GM21619 (cell line): ENCODE results near the gene TLR1.
"Not testable (repeated sequence)": the region's sequence is repeated elsewhere in the genome, so short reads cannot be mapped to it uniquely, and the experiment has no call there.

Experiments used
- ATAC-seq: cut with Tn5 transposase; IDR thresholded peaks from one replicate; pipeline ENCODE4 v1.9.1; 2021; ENCODE audit not compliant: unreplicated experiment

Gene TLR1

DNA sequence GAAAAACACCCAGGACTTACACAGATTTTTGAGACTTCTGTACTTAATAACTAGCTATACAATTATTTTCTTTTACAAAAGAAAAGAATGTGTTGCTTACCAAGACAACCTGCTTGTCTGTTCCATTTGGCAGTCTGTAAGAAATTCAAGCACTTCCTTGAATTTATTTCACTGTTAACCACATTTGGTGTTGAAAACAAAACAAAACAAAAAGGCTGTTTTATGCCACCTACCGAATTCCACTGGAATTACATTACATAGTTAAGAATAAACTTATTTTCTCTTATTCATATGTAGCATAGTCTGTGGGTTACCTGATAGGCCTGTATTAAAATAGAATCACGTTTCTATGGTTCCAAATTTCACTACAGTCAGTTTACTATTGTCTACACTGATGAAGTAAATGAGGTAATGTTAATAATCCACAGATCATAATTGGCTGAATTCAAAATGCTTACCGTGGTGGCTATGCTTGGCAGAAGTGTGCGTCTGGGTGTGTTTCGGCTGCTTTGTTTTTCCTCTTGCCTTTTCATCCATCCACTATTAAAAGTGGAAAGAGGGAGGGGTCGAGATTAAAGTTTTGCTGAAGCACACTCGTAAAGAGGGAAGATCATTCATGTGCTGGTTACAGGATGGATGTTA is at the start of gene TLR1:
TLR1 (minus strand) TSS at position 138 of the 642 bp plus-strand sequence. CDS start 5,960 bp downstream, outside the sequence.
- ATAC-seq: no peak

DNA sequence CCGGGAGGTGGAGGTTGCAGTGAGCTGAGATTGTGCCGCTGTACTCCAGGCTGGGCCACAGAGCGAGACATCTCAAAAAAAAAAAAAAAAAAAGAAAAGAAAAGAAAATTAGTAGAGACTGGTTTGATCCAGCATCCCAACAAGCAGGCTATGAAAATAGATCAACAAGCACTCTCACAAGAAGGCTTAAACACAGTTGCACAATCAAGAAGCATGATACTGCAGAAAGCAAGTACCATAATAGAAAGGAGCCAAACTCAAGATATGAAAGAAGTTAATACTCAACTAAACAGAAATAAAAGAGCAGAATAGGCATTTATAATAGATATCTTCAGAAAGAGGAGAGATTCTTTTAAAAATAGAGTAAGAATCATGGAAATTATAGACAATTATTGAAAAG is 41.4 kb upstream of the TLR1 start:
- no peak for ATAC-seq

- no peak for ATAC-seq
Observed at GRCh38 chr4:38842994-38843393, 38.4 kb upstream of the TLR1 start.

DNA sequence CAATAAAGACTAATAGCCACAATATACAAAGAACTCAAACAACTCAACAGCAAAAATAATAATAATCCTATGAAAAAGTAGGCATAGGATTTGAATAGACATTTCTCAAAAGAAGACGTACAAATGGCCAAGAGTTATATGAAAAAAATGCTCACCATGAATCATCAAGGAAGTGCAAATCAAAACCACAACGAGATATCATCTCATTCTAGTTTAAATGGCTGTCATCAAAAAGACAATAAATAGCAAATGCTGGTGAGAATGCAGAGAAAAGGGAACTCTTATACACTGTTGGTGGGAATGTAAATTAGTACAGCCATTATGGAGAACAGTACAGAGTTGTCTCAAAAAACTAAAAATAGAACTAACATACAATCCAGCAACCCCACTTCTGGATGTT is 33.3 kb upstream of the TLR1 start:
- ATAC-seq: no peak

DNA sequence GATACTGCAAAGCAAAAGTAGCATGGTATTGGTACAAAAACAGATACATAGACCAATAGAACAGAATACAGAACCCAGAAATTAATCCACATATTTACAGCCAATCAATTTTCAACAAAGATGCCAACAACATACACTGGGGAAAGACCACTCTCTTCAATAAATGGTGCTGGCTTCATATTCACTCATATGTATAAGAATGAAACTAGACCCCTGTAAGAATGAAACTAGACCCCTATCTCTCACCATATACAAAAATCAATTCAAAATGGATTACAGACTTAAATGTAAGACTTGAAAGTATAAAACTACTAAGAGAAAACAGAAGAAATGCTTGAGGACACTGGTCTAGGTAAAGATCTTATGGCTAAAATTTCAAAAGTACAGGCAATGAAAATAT is 32.7 kb upstream of the TLR1 start:
- ATAC-seq: no peak

GRCh38 chr4:38834570-38834969 is 30.0 kb upstream of the TLR1 start:
- no peak for ATAC-seq

- ATAC-seq: no peak
Observed at GRCh38 chr4:38832624-38833528, 28.3 kb upstream of the TLR1 start.

DNA sequence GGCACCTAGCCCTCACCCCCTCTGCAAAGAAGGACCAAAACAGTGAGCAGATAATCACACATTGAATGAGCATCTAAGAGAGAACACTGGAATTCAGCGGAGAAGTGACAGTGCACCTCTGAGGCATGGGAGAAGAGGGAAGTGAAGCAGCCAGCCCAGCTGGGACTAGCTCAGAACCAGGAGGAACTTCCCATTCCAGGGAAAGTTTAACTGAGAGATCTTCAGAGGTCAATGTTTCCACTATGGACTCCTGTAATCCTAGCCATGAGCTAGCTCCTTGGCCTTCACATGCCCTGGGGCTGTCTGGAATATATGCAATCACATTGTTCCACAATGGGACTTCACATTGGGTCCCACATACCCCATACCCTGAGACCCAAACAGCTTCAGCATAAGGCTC is 27.6 kb upstream of the TLR1 start:
- ATAC-seq: no peak

GRCh38 chr4:38831653-38832052 is 27.1 kb upstream of the TLR1 start:
- ATAC-seq: no peak

DNA sequence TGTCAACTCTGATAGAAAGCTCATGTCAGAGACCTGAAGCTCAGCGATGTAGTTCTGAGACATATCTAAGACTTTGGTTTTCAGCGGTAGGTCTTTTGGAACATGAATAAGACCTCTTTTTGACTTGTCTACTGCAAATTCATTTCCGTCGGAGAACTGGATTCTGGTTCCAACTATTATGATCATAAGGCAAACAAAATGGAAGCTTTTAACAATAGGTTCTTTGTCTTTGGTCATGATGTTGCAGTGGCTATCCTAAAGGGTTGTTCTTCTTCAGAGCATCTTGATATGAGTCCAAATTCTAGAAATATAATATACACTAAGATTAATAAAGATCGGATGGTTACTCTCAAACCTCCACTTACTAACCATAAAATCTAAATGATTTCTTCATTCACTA is 24.6 kb upstream of the TLR1 start:
- no peak for ATAC-seq

DNA sequence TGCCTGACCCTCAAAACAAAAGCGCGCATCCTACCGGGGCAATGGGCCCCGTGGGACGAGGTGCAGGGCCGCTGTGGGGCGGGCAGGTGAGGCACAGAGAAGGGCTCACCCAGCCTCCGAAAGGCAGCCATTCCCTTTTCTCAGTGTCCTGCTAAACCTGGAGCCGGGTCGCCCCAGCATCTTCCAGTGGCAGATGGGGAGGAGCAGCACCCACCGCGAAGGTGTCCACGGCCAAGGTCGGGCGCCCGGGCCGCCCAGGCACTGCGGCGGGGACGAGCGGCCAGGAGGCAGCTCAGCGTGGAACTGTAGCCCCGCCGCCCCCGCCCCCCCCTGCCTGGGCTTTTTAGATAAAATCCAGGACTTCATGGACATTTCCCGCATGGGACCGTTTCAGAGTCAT is 19.2 kb upstream of the TLR1 start:
- ATAC-seq: no peak

- no peak for ATAC-seq
Observed at GRCh38 chr4:38822748-38823303, 18.2 kb upstream of the TLR1 start.

GRCh38 chr4:38821739-38822138 is 17.1 kb upstream of the TLR1 start:
- ATAC-seq: no peak

DNA sequence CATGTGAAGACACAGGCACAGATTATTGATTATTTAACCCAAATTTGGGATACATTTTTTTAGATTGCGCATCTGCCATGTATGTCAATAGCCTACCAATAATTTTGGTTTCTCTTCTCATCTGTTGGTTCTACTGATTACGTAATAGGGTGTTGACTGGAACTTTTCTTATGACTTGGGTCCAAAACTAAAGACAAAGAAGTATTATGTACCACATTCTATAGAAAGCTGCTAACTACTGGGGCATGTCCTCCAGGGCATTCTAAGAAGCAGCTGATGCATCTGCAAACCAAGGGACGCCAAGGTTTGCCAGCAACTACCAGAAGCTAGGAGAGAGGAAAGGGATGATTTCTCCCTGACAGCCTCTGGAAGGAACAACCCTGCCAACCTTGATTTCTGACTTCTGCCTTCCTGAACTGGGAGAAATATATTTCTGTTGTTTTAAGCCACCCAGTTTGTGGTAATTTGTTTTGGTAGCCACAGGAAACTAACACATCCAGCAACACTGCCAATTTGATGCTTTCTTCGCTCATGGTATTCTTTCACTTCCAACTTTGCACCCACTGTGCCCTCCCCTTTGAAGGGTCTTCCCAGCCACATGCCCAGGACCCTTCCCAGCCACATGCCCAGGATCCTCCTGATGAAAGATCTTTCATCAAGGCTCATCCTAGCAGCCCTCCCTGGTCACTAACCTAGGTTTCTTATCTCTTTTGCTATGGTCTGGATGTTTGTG is 15.9 kb upstream of the TLR1 start:
- ATAC-seq: peak; percentile 33

DNA sequence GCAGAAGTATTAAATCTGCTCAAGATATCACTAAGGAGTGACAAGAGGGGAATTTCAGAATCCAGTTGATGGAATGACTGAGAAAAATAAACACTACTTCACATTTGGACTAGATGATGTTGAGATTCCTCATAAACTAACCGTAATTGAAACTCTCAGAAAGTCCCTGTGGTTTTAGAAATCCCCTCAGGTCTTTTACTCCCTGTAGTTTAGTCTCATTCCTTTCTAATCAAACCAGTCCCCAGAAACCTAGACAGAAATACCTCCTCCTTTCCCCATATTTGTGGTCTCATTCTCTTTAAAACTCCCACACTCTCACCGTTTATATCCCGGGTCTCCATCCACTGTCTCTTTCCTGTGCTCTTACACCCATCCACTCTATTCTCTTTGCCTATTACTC is 15.0 kb upstream of the TLR1 start:
- peak; percentile 35 for ATAC-seq

DNA sequence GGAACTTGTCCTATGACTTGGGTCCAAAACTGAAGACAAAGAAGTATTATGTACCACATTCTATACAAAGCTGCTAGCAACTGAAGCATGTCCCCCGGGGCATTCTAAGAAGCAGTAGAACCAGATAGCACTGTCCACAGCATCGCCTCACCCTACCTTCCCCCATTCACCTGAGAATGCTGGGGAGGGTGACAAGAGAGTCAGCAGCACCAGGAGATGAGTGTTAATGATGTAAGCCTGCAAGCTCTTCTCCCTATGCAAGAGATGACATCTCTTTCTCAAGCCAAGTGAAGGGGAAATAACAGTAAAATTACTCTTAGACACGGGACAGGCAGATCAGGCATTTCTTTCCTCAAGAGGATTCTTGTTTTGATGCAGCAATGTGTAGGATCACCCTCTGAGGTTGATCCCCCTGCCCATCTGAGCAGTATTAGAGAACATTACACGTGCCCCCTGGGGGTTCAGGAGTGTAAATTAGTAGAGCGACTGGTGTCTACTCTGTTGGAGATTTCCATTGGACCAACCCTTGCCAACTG is 13.9 kb upstream of the TLR1 start:
- peak; percentile 56 for ATAC-seq

DNA sequence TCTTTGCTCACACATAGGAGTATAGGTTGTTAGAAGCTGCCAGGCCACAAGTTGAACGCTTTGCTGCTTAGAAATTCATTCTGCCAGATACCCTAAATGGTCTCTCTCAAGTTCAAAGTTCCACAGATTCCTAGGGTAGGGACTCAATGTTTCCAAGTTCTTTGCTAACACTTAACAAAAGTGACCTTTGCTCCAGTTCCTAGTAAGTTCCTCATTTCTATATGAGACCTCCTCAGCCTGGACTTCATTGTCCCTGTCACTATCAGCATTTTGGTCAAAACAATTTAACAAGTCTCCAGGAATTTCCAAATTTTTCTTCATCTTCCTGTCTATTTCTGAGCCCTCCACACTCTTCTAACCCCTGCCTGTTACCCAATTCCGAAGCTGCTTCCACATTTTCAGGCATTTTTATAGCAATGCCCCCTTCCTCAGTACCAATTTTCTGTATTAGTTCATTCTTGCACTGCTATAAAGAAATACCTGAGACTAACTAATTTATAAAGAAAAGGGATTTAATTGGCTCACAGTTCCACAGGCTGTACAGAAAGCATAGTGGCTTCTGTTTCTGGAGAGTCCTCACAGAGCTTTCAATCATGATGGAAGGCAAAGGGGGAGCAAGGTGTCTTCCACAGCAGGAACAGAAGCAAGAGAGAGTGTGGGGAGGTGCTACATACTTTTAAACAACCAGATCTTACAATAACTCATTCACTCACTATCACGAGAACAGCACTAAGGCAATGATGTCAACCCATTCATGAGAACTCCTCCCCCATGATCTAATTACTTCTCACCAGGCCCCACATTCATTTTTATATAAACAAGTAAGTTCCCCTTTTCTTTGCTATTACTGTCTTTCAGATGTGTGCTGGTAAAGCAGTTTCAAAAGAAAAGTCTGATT is 11.5 kb upstream of the TLR1 start:
- no peak for ATAC-seq

DNA sequence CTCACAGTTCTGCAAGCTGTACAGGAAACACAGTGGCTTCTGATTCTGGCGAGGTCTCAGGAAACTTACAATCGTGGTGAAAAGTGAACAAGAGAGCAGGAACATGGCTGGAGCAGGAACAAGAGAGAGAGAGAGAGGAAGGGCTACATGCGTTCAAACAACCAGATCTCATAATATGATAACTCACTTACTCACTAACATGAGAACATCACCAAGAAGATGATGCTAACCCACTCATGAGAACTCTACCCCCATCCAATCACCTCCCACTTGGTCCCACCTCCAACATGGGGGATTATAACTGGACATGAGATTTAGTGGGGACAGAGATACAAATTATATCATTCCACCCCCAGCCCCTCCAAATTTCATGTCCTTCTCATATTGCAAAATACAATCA is 9.8 kb upstream of the TLR1 start:
- no peak for ATAC-seq

DNA sequence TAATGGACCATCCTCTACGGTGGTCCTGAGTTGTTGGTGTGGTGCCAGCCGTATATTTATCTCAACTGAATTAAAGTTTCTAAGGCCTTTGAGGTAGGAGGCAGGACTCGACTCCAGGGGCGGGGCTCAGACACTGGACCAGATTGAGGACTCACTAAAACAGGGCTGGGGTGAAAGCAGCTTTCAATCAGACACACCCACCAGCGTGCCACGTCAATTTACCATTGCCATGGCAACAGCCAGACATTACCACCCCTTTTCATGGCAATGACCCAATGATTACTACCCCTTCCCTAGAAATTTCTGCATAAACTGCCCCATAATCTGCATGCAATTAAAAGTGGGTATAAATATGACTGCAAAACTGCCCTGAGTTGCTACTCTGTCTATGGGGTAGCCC is 6.7 kb upstream of the TLR1 start:
- no peak for ATAC-seq

DNA sequence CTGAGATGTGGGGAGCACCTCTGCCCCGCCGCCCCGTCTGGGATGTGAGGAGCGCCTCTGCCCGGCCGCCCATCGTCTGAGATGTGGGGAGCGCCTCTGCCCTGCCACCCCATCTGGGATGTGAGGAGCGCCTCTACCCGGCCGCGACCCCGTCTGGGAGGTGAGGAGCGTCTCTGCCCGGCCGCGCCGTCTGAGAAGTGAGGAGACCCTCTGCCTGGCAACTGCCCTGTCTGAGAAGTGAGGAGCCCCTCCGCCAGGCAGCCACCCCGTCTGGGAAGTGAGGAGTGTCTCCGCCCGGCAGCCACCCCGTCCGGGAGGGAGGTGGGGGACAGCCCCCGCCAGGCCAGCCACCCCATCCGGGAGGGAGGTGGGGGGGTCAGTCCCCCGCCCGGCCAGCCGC is 2.9 kb upstream of the TLR1 start:
- ATAC-seq: not testable (repeated sequence)
